Astrocyte (in vitro differentiated cells and primary cell): ENCODE data around the gene LINC00305.

Experiments
- EZH2 ChIP-seq: IDR thresholded peaks from 2 replicates; pipeline ENCODE4 v1.6.1; 2012; ENCODE audit warnings: mild to moderate bottlenecking, low read length, inconsistent platforms; ENCODE audit not compliant: insufficient read depth
- TF ChIP-seq, protein P1 (sequence below): IDR thresholded peaks from 2 replicates; pipeline ENCODE4 v1.5.1; 2011; ENCODE audit warnings: low read depth, mild to moderate bottlenecking, inconsistent platforms, low read length, moderate library complexity; ENCODE audit not compliant: insufficient read depth

DNA sequence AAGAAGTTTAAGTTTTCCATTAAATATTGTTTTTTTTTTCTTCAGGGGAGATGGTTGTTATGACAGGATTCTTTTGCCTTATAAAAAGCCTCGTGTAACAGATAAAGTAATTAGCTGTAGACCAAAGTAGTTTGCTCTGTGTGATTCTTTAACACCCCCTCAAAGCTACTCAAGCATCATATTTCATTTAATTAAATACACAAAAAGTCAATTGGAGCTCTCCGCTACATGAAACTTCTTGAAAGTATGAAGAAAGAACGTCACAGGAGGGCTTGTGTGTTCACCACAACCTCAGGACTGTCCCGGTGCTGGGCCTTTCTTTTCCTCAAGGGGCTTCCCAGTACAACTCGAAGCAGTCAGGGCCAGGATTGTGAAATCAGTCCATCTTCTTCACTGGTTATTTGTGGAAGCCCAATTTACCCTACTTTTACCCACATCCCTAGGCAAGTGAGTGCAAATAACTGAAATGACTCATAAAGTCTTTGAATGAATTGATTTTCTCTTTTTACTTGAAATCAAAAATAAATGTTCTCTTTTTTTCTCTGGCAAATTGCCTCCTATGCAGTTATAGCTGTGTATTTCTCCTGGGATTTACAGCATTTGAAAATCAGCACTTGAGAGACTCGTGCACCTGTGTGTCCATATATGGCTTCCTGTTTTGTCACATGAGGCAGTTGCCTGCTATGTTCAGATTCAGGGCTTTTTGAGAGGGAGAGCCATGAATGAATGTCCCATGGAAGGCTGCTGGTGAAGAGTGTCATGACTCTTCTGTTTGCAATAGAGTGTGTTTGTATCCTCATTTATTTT lies 48.6 kb downstream of the LINC00305 start:
- TF ChIP-seq, protein P1, sequence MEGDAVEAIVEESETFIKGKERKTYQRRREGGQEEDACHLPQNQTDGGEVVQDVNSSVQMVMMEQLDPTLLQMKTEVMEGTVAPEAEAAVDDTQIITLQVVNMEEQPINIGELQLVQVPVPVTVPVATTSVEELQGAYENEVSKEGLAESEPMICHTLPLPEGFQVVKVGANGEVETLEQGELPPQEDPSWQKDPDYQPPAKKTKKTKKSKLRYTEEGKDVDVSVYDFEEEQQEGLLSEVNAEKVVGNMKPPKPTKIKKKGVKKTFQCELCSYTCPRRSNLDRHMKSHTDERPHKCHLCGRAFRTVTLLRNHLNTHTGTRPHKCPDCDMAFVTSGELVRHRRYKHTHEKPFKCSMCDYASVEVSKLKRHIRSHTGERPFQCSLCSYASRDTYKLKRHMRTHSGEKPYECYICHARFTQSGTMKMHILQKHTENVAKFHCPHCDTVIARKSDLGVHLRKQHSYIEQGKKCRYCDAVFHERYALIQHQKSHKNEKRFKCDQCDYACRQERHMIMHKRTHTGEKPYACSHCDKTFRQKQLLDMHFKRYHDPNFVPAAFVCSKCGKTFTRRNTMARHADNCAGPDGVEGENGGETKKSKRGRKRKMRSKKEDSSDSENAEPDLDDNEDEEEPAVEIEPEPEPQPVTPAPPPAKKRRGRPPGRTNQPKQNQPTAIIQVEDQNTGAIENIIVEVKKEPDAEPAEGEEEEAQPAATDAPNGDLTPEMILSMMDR, result no peak
- no peak for TF ChIP-seq EZH2
